Adrenal gland (tissue), 12 donors: ENCODE measurements around the gene HOXC6. TPM values are rescaled to one million over a fixed set of nuclear protein-coding genes. Genes with fewer than 3 reads are reported as not detected.

Source experiments
- DNase-seq, 7 donors: peaks; one replicate each; pipeline ENCODE4 v3.0.0-alpha.2; 2019 to 2020
- H3K27ac ChIP-seq, 5 donors: fragments of 200-600 bp; sonication (generic) in 4 of 5; 1 replicate in 3 of 5; 2 replicates in 2 of 5; pipeline versions ENCODE4 v1.5.1 to v1.8.0; 2016 to 2020; ENCODE audit warnings: mild to moderate bottlenecking in 1 of 5
- H3K27me3 ChIP-seq: fragments of 200-600 bp; 2 replicates; pipeline ENCODE4 v1.8.0; 2021
- H3K36me3 ChIP-seq, 2 donors: fragments of 200-600 bp; replicated peaks in 1 of 2; 1 replicate in 1 of 2; 2 replicates in 1 of 2; pipeline versions ENCODE4 v1.5.1 to v1.8.0; 2018 to 2022
- H3K4me1 ChIP-seq, 2 donors: fragments of 200-600 bp; replicated peaks in 1 of 2; 1 replicate in 1 of 2; 2 replicates in 1 of 2; pipeline versions ENCODE4 v1.5.1 to v1.8.0; 2018 to 2021
- H3K4me3 ChIP-seq, 4 donors: fragments of 200-600 bp; sonication (generic) in 3 of 4; one replicate each; pipeline ENCODE4 v1.5.1; 2016 to 2018
- H3K9me3 ChIP-seq, 3 donors: fragments of 200-600 bp; sonication (generic) in 1 of 3; replicated peaks in 1 of 3; 1 replicate in 2 of 3; 2 replicates in 1 of 3; pipeline versions ENCODE4 v1.5.1 to v1.8.0; 2016 to 2021
- POLR2A ChIP-seq, 2 donors: fragments of 450-650 bp; IDR thresholded peaks; one replicate each; pipeline ENCODE4 v1.6.1; 2017; ENCODE audit warnings: antibody characterized with exemption in 2 of 2, mild to moderate bottlenecking in 2 of 2, moderate library complexity in 1 of 2
- WGBS, 4 donors: extraction: QIAGEN DNeasy Blood & Tissue Kit in 2 of 4; methylation state at CpG; one replicate each; pipeline versions ENCODE4 v1.1.5 to v1.1.7; 2013 to 2017; 5-methylcytosine and 5-hydroxymethylcytosine counted together
- intact Hi-C, 2 donors: fragments of 100-400 bp; cut with DNase I; formaldehyde crosslinking; loops; one replicate each; pipeline versions ENCODE4 v1.14.1 to v1.15.0; 2022 to 2023
- polyA plus RNA-seq, 3 donors: library from polyadenylated mRNA; stranded (reverse); fragments of 200-250 nt in 2 of 3; fragments of 350-450 nt in 1 of 3; fragmentation: Illumina TruSeq in 1 of 3; extraction: RNeasy Lipid Tissue Mini Kit (QIAGEN cat#74804) in 1 of 3; gene quantifications; one replicate each; pipeline ENCODE4 v1.2.3, GENCODE V29; 2013 to 2014
- total RNA-seq, 9 donors: library from RNA; depleted of rRNA in 4 of 9; stranded (reverse); fragments of >200 nt in 4 of 9; fragments of 120-200 nt in 1 of 9; fragmentation: NEBNext Ultra II Directional in 1 of 9; extraction: Animal tissue kit (Norgen Biotek cat#: 25700) in 1 of 9; gene quantifications; one replicate each; pipeline versions ENCODE4 v1.1.0 to v1.2.4, GENCODE V29; 2013 to 2023
- TF ChIP-seq, protein P1 (sequence below), 6 experiments: fragments of 450-650 bp in 4 of 6; fragments of 200-600 bp in 2 of 6; sonication (generic) in 1 of 6; IDR thresholded peaks; 1 replicate in 5 of 6; 2 replicates in 1 of 6; pipeline versions ENCODE4 v1.5.1 to v1.8.0; 2016 to 2021; ENCODE audit warnings: antibody characterized with exemption in 6 of 6, mild to moderate bottlenecking in 2 of 6, moderate library complexity in 1 of 6
- donor health status: healthy with polysubstance abuse.
- donor health status: Bipolar disorder and iron deficiency.
- donor health status: DM: yes; HTN: yes; CAD: no.
- donor health status: DM: no; HTN: no; CAD: no.
- donor health status: DM: no; HTN: no; CAD: no.
- donor health status: DM: yes; HTN: yes; CAD: no.

The HOXC6 gene
- total and polyA plus RNA-seq, 12 donors, result 1.5 to 23.1 (median 13.2) TPM

DNA sequence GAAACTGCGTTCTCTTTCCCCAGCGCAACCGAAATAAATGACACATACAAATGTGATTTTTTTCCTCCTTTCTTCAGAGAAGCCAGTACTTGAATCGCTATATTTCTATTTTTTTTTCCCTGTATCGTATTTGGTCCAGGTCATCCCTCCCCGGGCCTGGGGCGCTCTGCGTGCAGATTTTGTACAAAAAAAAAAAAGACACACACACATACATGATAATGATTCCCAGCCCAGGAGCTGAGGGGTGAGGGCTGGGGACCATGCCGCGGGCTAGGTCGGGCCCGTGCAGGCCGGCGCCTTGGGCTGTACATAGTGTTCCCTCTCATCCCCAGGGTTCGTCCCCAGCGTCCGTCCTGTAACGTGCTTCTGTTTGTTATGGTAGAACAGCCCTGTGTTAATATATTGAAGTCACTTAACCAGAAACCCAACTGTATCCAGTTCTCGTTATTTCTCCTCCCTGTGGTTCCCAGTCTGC lies 25.3 kb upstream of the HOXC6 start:
- peaks cover 14 to 22% of the 10 kb centered on the region in 2 donors for H3K4me1 ChIP-seq
- H3K36me3 ChIP-seq, result no peaks in the 10 kb centered on the region
- H3K9me3 ChIP-seq, result no peaks in the 10 kb centered on the region
- peak overlapping the region in 1 of 5 donors; percentile 17 for H3K27ac ChIP-seq
- TF ChIP-seq POLR2A (IDR thresholded peaks at IDR 0.05), result no peak
- TF ChIP-seq, protein P1, sequence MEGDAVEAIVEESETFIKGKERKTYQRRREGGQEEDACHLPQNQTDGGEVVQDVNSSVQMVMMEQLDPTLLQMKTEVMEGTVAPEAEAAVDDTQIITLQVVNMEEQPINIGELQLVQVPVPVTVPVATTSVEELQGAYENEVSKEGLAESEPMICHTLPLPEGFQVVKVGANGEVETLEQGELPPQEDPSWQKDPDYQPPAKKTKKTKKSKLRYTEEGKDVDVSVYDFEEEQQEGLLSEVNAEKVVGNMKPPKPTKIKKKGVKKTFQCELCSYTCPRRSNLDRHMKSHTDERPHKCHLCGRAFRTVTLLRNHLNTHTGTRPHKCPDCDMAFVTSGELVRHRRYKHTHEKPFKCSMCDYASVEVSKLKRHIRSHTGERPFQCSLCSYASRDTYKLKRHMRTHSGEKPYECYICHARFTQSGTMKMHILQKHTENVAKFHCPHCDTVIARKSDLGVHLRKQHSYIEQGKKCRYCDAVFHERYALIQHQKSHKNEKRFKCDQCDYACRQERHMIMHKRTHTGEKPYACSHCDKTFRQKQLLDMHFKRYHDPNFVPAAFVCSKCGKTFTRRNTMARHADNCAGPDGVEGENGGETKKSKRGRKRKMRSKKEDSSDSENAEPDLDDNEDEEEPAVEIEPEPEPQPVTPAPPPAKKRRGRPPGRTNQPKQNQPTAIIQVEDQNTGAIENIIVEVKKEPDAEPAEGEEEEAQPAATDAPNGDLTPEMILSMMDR (IDR thresholded peaks at IDR 0.05), result no peak
- H3K27me3 ChIP-seq, result peaks cover 3% of the 10 kb centered on the region
- H3K4me3 ChIP-seq, result no peak overlapping the region
- 72 to 77% (median 73%) methylated on average over 19 of the region's 19 CpGs for WGBS, 4 donors
- intact Hi-C loops, result loop anchor here in 1 of 2 donors (5.0 kb wide), 1 partner anchor 204 kb away; no protein-coding TSS in a partner anchor
- no peak for DNase-seq

DNA sequence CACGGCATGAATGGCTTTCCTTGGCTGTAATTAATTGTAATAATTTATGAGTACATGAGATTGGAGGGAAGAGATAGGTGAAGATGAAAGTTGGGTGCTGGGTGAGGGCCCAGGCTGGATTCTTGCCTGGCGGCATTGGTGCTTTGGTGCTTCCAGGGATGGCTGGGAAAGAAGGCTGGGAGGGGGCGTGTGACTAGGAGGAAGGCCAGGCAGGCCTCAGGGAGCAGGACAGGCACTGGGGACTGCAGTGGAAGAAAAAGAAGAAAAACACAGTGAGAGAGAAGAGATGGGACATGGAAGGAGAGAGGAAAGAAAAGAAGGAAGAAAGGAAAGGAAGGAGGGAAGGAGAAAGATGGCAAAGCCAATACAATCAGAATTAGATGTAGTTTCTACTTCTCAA lies 24.6 kb upstream of the HOXC6 start:
- H3K27me3 ChIP-seq, result peaks cover 3% of the 10 kb centered on the region
- H3K36me3 ChIP-seq, result no peaks in the 10 kb centered on the region
- WGBS, 4 donors, result 52 to 64% (median 58%) methylated on average over 3 of the region's 3 CpGs
- H3K4me3 ChIP-seq, result no peak overlapping the region
- H3K4me1 ChIP-seq, result peaks cover 14 to 22% of the 10 kb centered on the region in 2 donors
- intact Hi-C loops, result loop anchor here in 1 of 2 donors (5.0 kb wide), 1 partner anchor 204 kb away; no protein-coding TSS in a partner anchor
- TF ChIP-seq, protein P1 (IDR thresholded peaks at IDR 0.05), result no peak
- no peak for TF ChIP-seq POLR2A (IDR thresholded peaks at IDR 0.05)
- no peaks in the 10 kb centered on the region for H3K9me3 ChIP-seq
- DNase-seq, result no peak
- peak overlapping the region in 1 of 5 donors; percentile 17 for H3K27ac ChIP-seq

DNA sequence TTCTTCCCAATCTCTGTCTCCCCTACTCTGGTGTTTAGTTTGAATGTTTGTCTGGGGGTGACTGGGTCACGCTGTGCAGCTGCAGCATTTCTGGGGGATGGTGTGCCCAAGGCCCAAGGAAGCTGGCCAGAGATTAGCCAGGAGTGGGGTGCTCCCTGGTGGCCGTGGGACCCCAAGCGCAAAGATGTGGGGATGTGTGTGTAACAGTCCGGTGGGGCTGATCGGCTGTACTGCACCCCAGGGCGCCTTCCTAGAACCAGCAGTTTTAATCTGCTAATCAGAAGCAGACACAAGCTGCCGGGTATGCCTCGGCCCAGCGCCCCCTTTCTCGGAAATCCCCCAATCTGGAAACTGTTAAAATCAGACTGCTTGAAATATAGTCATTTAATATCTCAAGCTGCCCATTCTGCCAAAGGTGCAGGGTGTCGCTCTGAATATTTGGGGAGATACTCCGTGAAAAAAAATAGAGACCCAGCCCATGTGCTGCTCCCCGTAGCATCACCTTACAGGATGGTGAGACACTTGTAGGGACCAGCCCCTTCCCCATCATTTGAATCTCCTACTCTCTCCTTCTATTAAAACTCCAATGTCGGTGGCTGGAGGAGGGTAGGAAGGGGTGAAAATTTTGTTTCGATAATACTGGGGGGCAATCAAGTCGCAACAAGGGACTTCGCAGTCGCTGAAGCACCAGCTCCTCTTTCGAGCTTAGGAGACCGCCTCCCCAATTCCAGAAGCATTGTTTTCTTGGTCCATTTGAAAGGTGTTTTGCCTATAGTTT lies 24.0 kb upstream of the HOXC6 start:
- Histone ChIP-seq H3K9me3 (no peaks in the 10 kb centered on the region), H3K36me3 (no peaks in the 10 kb centered on the region), H3K4me3 (no peak overlapping the region), H3K27ac (peak overlapping the region in 2 of 5 donors; percentile 71 to 75), H3K4me1 (peaks cover 18% of the 10 kb centered on the region in 2 donors), H3K27me3 (peaks cover 3% of the 10 kb centered on the region)
- DNase-seq, result no peak
- 55 to 70% (median 55%) methylated on average over 20 of the region's 20 CpGs for WGBS, 4 donors
- no peak for TF ChIP-seq POLR2A (IDR thresholded peaks at IDR 0.05)
- TF ChIP-seq, protein P1 (IDR thresholded peaks at IDR 0.05), result no peak
- intact Hi-C loops, result loop anchor here in 1 of 2 donors (5.0 kb wide), 1 partner anchor 203 kb away; no protein-coding TSS in a partner anchor

DNA sequence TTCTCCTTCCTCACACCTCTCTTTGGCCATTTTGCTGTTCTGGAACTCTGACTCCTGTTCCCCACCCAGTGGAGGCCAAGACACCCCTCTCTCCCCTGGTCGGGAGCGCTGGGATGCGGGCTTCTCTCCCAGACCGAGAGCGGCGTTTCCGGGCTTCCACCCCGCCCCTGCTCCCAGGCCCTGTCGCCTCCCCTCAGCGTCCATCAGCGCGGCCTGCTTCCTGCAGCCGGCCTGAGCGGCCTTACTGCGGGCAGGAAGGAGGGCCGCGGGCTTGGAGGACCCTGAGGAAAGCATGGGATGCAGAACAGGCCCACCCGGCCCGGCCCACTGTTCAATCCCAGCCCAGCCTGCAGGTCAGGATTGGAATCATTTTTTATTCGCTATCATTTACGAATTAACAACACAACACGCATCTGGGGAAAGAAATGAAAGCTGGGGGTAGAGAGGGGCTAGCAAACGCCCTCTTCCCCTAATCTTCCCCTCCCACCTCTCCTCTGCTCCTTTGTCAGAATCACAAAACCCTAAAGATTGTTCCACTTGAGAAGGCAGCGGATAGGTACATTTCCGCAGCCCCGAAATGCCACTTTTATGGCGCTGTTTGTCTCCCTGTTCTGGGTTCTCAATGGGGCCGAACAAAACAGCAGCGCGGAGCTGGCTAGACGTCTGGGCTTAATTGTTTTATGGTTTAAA lies 23.3 kb upstream of the HOXC6 start:
- TF ChIP-seq POLR2A (IDR thresholded peaks at IDR 0.05), result no peak
- TF ChIP-seq, protein P1 (IDR thresholded peaks at IDR 0.05), result no peak
- Histone ChIP-seq H3K27me3 (peaks cover 3% of the 10 kb centered on the region), H3K9me3 (no peaks in the 10 kb centered on the region), H3K27ac (peak overlapping the region in 3 of 5 donors; percentile 59 to 75 (median 71)), H3K36me3 (no peaks in the 10 kb centered on the region), H3K4me3 (peak overlapping the region in 1 of 4 donors; percentile 13), H3K4me1 (peaks cover 11 to 16% of the 10 kb centered on the region in 2 donors)
- WGBS, 4 donors, result 32 to 40% (median 34%) methylated on average over 31 of the region's 31 CpGs
- DNase-seq, result no peak
- intact Hi-C loops, result loop anchor here in 1 of 2 donors (5.0 kb wide), 2 partner anchors 192 to 202 kb away; no protein-coding TSS in a partner anchor
